MM.1S (cell line): ENCODE results near the gene CIRBP.

ENCODE experiments used
- EZH2phosphoT487 ChIP-seq: fragments of 300-600 bp; sonication (generic); IDR thresholded peaks from 2 replicates; pipeline ENCODE4 v1.6.1; 2018; ENCODE audit warnings: antibody characterized with exemption, low read length
- TF ChIP-seq, protein P1 (sequence below): fragments of 300-600 bp; sonication (generic); IDR thresholded peaks from 2 replicates; pipeline ENCODE4 v1.5.1; 2016; ENCODE audit warnings: antibody characterized with exemption, low read length, mixed read lengths

DNA sequence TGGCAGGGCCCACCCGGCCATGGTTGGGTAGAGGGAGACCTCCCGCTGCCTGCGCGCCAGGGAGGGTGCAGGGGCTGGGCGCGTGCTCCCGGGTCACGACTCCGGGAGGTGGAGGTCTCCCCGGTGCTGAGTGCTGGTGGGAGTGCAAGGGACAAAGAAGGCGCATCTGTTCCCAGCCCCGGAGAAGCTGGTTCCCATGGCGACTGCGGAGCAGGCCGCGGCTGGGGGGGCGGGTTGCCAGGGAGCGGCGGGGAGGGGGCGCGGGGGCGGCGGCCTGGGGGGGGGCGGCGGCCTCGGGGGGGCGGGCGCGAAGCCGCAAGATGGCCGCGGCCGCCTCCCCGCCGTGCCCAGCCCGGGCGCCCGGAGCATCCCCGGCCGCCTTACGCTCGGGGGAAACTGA lies 32.6 kb upstream of the CIRBP start:
- no peak for TF ChIP-seq EZH2phosphoT487
- TF ChIP-seq, protein P1, sequence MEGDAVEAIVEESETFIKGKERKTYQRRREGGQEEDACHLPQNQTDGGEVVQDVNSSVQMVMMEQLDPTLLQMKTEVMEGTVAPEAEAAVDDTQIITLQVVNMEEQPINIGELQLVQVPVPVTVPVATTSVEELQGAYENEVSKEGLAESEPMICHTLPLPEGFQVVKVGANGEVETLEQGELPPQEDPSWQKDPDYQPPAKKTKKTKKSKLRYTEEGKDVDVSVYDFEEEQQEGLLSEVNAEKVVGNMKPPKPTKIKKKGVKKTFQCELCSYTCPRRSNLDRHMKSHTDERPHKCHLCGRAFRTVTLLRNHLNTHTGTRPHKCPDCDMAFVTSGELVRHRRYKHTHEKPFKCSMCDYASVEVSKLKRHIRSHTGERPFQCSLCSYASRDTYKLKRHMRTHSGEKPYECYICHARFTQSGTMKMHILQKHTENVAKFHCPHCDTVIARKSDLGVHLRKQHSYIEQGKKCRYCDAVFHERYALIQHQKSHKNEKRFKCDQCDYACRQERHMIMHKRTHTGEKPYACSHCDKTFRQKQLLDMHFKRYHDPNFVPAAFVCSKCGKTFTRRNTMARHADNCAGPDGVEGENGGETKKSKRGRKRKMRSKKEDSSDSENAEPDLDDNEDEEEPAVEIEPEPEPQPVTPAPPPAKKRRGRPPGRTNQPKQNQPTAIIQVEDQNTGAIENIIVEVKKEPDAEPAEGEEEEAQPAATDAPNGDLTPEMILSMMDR = no peak
